NCI-H2196 treated with DMSO at 0.1 percent for 48 hours (cell line): ENCODE data around the gene FAM222A.

Experiments
- DNase-seq: peaks from one replicate; lab custom pipeline; 2025; ENCODE audit not compliant: unreplicated experiment; lab: John Stamatoyannopoulos, UW

Gene FAM222A

GRCh38 chr12:109817627-109818231, 104.1 kb downstream of the FAM222A start:
- no peak for DNase-seq

DNA sequence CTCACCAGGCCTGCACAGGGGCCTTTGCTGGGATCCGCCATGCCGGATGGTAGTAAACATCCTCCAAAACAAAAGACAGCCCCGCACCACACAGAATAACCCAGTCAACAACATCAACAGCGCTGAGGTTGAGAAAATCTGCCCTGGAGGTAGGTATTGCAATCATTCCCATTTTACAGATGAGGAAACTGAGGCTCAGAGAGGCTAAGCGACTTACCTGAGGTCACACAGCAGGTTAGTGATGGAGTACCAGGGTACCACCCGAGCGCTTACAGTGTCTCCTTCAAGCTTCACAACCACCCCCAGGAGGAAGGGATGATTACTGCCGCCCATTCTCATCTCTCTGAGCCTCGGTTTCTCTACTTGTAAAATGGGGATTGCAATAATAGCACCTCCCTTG, 104.6 kb downstream of the FAM222A start:
- DNase-seq, result no peak

DNA sequence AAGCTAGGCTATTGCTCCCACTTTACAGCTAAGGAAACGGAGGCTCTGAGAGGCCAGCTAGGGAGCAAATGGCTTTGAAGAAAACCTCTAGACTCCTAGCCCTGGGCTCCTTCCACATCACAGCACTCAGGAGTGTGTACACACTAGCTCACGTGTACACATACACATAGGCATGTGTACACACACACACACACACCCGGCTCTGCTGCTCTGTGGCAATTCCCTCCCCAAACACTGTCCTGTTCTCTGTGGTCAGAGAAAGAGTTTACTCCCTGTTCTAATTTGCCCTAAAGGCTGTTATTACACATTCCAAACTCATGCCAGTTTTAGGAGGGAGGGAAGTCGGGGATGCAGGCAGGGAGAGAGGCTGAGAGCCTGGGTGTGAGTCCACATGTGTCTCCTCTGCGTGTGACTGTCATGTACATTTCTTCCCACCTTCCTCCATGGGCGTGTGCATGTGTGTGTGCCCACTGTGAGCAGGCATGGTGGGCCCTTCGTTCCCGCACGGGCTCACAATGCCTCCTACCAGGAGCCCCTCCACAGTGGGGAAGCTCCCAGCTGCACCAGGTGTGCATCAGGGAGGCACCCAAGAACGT, 105.4 kb downstream of the FAM222A start:
- DNase-seq, result no peak
